Left cardiac atrium (tissue), 4 donors: ENCODE data around the gene TMCO2. TPM values are rescaled to one million over a fixed set of nuclear protein-coding genes. Genes with fewer than 3 reads are reported as not detected.
"Not testable (repeated sequence)": the region's sequence is repeated elsewhere in the genome, so short reads cannot be mapped to it uniquely, and the experiment has no call there.

ENCODE experiments used
- ATAC-seq, 2 donors: fragments of 200-7000 bp; cut with Tn5 transposase; one replicate each; pipeline ENCODE4 v1.9.1; 2020; ENCODE audit warnings: mild to moderate bottlenecking in 2 of 2, moderate library complexity in 2 of 2
- DNase-seq: peaks from one replicate; pipeline ENCODE4 v3.0.0-alpha.2; 2020
- intact Hi-C, 2 donors: fragments of 100-400 bp; cut with DNase I; formaldehyde crosslinking; loops; one replicate each; pipeline versions ENCODE4 v1.14.1 to v1.15.1; 2022 to 2023
- long read RNA-seq: library from polyadenylated mRNA; unstranded; transcript quantifications from one replicate; pipeline ENCODE4 v2.0.0, GENCODE V29; 2021
- total RNA-seq, 2 donors: library from RNA; stranded (reverse); fragmentation: NEBNext Ultra II Directional; extraction: Animal tissue kit (Norgen Biotek cat#: 25700); gene quantifications; one replicate each; pipeline ENCODE4 v1.2.1, GENCODE V29; 2021
- donor health status: DM: no; HTN: yes; CAD: no.
- donor health status: DM: no; HTN: yes; CAD: no; lungs with severe emphysema.
- donor health status: DM: yes; HTN: yes; CAD: no.
- donor health status: Dilated cardiomyopathy.

Gene TMCO2
- total RNA-seq = not detected
- long read RNA-seq = 0 reads

DNA sequence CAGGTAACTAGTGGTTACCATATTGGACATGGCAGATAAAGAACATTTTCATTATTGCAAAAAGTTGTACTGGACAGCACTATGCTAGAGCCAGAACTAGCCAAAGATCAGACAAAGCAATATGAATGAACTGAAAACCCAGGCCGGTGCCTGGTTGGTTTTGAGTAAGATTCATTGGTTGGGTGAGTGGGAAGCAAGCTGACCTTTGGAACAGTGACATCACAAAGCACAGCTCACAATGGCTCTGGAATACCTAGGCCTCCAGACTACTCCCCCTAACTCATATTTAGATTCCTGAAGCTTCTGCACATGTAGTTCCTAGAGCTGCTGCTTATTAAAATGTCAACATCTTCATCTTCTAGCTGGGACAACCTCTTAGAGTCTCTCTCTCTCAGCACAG lies at the start of gene TMCO2:
Gene TMCO2 (plus strand): TSS at position 283 of the 400 bp plus-strand sequence. CDS start 57 bp downstream, at position 340.
- intact Hi-C loops = no loop called here
- DNase-seq = no peak
- ATAC-seq = no peak

DNA sequence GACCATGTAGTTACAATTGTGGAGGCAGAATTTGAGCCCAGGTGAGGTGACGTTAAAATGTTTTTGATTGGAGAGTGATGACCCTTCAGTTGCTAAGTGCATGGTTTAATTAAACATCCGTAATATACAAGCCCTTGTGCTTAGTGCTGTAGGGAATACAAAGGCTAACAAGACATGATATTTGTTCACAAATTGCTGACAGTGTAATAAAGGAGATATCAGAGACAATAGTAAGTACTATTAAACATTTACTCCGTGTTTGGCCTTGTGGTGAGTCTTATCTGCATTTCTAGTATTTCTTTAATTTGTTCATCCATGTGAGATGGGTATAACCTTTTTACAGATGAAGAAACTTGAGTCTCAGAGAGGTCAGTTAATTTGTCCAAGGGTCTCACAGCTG lies 48.6 kb upstream of the TMCO2 start:
- ATAC-seq (no peak), DNase-seq (no peak)
- intact Hi-C loops = no loop called here

DNA sequence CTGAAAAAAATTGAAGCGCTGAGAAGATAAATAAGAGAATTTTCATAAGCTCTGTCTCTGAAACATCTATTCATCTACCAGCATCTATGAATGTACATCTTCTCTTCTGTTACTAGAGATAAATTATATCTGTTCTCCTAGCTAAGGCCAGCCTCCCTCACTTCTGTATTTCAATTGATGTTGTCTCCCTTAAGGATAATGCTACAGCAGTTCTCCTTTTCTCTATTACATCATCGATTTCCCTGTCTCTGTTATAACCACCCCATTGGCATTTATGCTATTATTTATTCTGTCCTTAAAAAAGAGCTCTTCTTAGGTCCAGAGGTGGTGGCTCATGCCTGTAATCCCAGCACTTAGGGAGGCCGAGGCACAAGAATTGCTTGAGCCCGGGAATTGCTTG lies 42.9 kb upstream of the TMCO2 start:
- DNase-seq (no peak), ATAC-seq (no peak)
- intact Hi-C loops = no loop called here

DNA sequence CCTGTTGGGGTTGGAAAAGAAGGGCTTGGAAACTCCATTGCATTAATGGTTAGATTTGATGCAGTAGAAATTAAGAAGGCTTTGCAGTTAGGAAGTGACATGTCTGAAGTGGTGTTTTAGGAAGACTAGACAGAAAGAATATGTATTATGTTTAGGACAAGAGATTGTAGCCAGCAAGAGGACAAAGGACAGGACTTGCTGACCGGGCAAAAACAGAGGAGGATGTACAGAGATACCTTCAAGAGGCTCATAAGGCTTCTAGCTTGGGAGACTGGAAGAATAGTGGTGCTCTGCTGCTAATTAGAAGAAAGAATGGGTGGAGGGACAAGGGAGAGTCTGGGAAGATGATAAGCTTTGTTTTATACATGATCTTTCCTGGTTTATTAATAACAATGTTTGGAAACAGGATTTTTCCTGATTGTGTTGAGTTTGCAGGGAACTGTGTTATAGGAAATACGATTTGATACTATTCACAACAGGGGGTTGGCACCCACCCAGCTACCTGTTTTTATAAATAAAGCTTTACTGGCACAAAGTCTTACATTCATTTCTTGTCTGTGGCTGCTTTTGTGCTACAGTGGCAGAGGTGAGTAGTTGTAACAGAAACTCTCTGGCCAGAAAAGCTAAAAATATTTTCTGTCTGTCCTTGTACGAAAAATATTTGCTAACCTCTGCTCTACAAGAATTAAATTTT lies 37.1 kb upstream of the TMCO2 start:
- no peak for ATAC-seq
- intact Hi-C loops = no loop called here
- no peak for DNase-seq

DNA sequence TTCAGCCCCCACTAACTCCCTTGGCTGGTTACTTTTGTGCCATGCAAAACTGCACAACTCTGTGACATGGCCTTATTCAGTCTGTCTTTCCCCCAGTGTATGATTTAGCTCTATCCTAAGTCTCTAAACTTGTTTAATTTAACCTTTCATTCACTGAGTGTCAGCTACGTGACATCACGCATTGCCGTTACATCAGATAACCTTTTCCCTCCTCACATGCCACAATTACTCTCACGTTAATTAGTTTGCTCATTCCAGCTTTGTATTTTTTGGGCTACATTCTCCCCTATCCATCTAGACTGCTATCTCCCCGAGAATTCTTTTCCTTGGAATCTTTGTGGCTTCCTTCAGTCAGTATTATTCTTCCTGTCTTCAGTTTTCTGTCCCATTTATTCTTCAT lies 29.4 kb upstream of the TMCO2 start:
- no peak for DNase-seq
- intact Hi-C loops = no loop called here
- no peak for ATAC-seq

DNA sequence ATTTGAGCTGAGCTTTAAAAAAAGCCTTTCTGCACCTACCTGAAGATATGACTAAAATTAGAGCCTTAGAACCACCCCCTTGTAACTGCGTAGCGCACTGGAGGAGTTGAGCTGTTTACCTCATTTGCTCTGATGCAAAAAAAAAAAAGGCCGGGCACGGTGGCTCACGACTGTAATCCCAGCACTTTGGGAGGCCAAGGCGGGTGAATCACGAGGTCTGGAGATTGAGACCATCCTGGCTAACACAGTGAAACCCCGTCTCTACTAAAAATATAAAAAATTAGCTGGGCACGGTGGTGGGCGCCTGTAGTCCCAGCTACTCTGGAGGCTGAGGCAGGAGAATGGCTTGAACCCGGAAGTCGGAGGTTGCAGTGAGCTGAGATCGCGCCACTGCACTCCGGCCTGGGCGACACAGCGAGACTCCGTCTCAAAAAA lies 26.2 kb upstream of the TMCO2 start:
- ATAC-seq, intact Hi-C loops, DNase-seq: not testable (repeated sequence)

DNA sequence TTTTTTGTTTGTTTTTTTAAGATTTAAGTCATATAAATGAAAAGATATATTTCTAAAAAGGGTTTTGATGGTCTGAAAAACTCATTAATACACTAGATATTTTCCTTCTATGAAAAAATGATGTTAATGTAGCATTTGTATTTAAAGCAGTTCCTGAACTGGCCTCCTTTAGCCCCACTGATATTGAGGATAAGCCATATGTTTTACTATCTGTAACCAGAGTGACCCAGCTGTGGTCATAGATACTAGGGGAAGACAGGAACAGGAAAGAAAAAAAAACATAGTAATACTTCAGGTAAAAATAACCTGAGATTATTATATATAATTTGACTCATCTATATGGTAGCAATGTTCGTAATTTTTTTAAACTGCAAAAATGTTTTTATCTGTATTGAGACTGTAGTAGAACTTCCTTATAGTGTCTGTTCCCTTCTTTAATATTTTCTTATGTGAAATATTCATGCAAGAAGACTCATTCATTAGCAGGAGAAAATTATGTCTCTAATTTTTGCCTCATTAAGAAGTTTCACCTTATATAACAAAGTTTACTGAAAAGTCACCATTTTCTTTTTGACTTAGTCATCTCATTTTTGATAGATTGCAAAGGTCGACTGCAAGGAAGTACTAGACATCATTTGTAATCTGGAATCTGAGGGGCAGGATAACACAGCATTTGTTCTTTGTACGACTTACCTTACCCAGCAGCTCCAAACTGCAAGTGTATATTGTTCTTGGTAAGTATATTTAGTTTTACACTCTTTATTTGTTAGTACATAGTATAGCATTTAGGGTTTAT lies 25.6 kb upstream of the TMCO2 start:
- ATAC-seq (no peak), DNase-seq (no peak)
- intact Hi-C loops = no loop called here

DNA sequence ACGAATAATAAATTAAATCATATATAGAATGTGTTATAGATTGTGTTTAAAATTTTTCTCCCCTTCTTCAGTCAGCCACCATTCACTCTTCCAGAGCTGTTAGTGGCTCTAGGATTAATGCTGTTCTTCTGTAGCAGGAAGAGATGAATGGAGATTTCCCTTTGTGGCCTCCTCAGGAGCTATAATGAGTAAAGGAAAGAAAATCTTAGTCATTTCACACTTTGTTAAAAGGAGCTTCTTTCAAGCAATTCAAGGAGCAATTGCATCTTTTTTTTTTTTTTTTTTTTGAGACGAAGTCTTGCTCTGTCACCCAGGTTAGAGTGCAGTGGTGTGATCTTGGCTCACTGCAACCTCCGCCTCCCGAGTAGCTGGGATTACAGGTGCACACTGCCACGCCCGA lies 23.7 kb upstream of the TMCO2 start:
- intact Hi-C loops = no loop called here
- no peak for DNase-seq
- ATAC-seq = no peak

DNA sequence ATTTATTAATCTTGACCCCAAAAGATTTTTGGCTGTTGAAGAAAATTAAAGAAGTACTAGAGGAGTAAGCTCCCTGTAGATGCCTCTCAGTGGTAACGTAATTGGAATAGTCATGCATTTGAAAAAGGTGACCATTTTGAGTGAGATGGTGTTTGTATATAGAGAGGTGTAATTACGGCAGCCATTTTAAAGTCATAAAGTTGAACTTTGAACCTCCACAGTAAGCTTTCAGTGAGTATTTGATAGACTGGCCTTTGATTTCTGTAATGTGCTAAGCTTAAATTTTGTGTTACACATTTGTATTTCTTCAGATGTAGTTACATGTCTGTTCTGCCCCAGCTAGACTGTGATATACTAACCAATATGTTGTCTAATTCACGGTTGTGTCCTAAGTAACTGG lies 21.5 kb upstream of the TMCO2 start:
- ATAC-seq (no peak), DNase-seq (no peak)
- intact Hi-C loops = no loop called here

DNA sequence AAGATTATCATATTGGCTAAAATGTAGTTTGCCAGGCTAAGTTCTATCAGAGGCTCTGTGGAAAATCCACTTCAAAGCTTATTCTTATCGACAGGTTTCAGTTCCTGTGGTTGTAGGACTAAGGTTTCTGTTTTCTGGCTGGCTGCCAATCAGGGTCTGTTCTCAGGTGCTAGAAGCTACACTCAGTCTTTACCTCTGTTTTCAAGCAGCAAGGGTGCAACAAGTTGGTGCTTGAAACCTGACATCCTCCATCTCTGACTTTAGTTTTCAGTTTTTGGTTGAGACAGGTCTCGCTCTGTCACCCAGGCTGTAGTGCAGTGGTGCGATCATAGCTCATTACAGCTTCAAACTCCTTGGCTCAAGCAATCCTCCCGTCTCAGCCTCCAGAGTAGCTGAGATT lies 15.3 kb upstream of the TMCO2 start:
- DNase-seq (no peak), ATAC-seq (no peak)
- intact Hi-C loops = no loop called here

DNA sequence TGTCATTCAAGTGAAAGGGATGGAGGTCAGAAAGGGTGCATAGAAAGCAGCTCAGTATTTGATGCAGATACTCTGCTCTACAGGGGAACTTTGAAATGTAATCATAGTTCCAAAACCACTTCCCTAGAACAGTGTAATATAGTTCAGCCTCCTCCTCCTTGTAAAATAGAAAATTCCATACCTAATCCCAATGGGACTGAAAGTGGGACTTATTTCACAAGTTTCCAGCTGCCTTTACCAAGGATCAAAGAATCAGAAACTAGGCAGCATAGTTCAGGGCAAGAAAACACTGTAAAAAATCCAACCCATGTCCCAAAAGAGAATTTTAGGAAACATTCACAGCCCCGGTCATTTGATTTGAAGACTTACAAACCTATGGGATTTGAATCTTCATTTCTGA lies 8.1 kb upstream of the TMCO2 start:
- ATAC-seq = no peak
- no peak for DNase-seq
- intact Hi-C loops = no loop called here

DNA sequence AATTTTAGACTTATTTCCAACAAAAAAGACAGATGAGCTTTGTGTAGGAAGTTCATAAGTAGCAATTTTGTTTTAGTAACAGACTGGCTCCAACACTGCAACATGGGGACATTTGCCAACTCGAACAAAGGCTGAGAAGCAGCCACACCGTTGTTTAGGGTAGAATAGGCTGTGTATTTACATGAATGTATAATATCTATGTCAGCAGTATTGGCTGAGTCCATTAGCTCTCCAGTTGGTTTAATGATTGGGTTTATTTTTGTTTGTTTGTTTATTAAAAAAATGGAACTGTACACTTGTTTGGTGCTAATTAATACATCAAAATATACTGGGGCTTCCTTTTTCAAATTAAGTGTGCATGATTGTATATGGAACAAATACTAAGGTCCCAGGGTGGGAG lies 7.3 kb upstream of the TMCO2 start:
- ATAC-seq (no peak), DNase-seq (no peak)
- intact Hi-C loops = no loop called here

DNA sequence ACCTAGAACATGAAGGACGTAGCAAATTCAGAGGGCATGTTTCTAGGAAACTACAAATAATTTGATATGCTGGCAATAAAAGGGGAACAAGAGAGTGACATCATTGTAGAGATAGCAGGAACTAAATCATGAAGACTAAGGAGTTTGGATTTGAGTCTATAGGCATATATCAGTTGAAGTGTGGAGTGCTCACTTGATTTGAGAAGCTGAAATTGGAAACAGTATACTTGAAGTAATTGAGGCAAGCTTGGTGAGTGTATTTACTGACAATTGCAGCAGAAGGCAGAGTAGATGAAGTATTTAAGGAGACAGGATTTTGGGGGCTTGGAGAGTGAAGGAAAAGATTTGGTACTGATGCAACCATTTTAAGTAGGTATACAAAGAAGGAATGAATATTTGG lies 6.4 kb upstream of the TMCO2 start:
- DNase-seq = no peak
- no peak for ATAC-seq
- intact Hi-C loops = no loop called here

DNA sequence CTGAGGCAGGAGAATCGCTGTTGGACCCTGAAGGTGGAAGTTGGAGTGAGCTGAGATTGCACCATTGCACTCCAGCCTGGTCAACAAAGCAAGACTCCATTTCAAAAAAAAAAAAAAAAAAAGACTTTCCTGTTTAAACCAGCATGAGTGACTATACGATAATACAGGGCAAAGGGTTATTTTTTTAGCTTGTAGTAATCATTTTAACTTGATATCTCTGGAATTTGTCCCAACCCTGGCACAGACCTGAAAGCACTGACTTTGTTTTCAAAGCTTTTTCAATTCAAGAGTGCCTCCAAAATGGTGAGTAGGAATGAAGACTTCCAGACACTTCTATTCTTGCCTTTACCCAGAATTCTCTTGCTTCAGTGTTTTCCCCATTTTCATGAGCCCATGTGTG lies 4.4 kb upstream of the TMCO2 start:
- intact Hi-C loops = no loop called here
- DNase-seq (no peak), ATAC-seq (no peak)

DNA sequence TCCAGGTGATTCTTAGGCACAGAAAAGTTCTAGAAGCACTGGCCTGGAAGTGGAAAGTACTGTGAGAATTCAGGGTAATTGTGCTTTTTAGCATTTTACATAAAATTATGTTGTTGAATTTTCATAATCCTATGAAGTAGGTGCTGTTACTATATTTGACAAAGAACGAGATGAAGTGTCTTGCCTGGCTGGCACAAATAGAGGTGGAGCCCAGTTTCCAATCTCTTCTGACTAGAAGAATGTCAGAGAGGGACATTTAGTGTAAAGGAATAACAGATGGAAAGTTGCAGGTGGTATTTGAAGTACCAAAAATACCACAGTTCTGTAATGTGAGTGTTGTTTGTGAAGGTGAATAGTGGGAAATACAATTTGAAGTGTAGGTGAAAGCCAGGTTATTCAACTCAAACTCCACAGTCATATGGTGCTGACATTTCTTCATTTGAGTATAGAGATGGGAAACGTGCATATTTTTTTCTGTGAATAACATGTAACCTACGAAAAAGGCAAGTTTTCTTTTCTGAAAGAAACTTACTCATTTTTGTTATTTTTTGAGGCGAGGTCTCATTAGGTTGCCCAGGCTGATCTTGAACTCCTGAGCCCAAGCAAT lies 3.5 kb upstream of the TMCO2 start:
- ATAC-seq = no peak
- DNase-seq = no peak
- intact Hi-C loops = no loop called here

DNA sequence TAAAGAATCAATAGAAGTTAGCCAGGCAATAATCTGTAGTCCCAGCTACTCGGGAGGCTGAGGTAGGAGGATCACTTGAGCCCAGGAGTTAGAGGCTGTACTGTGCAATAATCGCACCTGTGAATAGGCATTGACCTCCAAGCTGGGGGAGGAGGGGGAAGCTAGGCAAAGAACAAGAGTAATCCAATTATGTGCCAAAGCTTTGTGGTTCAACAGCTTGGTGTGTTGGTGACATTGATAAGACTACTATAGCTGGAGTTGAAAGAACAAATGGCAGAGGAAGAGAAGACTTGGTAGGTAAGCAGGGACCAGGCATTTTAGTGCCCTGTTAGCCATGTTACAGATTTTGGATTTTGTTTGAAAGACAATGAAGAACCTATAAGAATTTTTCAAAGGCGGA lies 2.1 kb upstream of the TMCO2 start:
- DNase-seq (no peak), ATAC-seq (no peak)
- intact Hi-C loops = no loop called here

DNA sequence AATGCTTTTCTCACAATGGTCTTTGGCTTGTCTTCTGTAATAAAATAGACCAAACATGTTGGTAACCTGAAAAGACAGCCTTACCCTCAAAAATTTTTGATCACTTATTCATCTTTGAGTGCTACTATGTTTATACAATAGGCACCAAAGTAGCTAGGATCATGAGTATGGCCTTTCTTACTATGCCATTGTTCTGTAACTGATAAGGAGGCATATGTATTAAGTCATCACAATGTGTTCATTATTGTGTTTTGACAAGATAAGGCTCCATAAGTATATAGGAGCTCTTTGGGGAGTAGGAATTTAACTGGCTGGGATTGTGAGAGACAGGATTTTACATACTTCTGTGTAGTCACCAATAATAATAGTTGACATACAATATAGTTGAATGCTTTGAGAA lies 675 bp downstream of the TMCO2 start:
- DNase-seq (no peak), ATAC-seq (no peak)
- intact Hi-C loops = no loop called here

DNA sequence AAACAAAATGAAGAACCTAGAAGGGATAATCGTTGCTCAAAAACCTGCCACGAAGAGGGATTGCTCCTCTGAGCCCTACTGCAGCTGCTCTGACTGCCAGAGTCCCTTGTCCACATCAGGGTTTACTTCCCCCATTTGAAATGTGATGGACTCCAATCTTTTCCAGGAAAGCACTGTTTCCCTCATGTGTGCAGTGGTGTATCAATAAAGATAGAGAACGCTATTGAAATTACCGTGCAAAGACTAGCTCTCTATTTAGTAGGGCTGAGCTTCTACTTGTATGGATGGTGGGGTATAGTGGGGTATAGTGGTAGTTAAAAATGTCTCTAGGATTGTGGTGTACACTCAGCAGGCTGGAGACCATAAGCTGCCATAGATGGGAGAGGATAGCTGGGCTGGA lies 3.7 kb downstream of the TMCO2 start:
- no peak for ATAC-seq
- DNase-seq = no peak
- intact Hi-C loops = no loop called here

DNA sequence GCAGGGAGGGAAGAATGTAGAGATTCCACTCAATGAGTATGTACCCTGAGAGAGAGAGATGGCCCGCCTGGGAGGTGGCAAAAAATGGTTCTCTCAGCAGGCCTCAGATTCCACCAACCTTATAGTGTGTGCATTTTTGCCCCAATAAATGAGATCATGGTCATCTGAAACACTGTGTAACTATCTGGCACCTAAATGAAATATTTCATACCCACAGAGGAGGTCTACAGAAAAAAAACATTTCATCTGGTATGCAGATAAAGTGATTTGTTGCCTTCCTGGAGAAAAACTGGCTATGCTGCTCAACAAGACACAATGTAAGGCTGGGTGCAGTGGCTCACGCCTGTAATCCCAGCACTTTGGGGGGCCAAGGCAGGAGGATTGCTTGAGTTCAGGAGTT lies 4.9 kb downstream of the TMCO2 start:
- DNase-seq = no peak

DNA sequence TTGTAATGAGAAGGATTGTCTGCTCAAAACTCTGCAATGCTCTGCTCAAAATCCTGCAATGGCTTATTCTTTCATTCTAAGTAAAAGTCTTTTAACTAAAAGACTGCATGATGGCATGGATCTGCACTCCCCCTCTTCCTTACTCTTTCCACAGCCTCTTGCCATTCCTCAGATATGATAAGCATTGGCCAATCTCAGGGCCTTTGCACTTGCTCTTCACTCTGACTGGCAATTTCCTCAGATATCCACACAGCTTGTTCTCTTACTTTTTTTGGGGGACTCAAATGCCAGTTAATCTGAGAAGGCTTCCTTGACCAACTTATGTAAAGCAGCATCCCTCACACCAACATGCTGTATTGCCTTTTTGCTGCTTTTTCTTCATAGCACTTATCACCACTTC lies 7.5 kb downstream of the TMCO2 start:
- intact Hi-C loops = no loop called here
- no peak for ATAC-seq
- no peak for DNase-seq

More for the DNA sequence above, 4.9 kb downstream of the TMCO2 start:
- ATAC-seq = no peak
- intact Hi-C loops = no loop called here
